NCI-H446 treated with DMSO at 0.1 percent for 48 hours (cell line): ENCODE measurements around the gene ATP1B4.
"Not testable (repeated sequence)": the region's sequence is repeated elsewhere in the genome, so short reads cannot be mapped to it uniquely, and the experiment has no call there.

Experiments used
- DNase-seq: peaks from one replicate; lab custom pipeline; 2025; lab: John Stamatoyannopoulos, UW

Gene ATP1B4

GRCh38 chrX:120361764-120362305 lies at the start of gene ATP1B4:
Gene ATP1B4 (plus strand): TSS chrX:120362089. CDS start chrX:120362169, 80 bp downstream.
- no peak for DNase-seq

- no peak for DNase-seq
These were observed 46.1 kb upstream of the ATP1B4 start for GRCh38 chrX:120315776-120316175.

- DNase-seq, result no peak
These were observed 45.2 kb upstream of the ATP1B4 start for GRCh38 chrX:120316587-120317283.

- no peak for DNase-seq
These were observed 43.5 kb upstream of the ATP1B4 start for GRCh38 chrX:120318411-120318810.

- no peak for DNase-seq
These were observed 40.2 kb upstream of the ATP1B4 start for GRCh38 chrX:120321520-120322281.

- DNase-seq, result no peak
These were observed 30.8 kb upstream of the ATP1B4 start for GRCh38 chrX:120331116-120331515.

GRCh38 chrX:120332394-120332793 lies 29.5 kb upstream of the ATP1B4 start:
- DNase-seq, result no peak

- no peak for DNase-seq
These were observed 27.7 kb upstream of the ATP1B4 start for GRCh38 chrX:120334151-120334550.

- no peak for DNase-seq
These were observed 27.3 kb upstream of the ATP1B4 start for GRCh38 chrX:120334603-120335002.

- DNase-seq, result no peak
These were observed 26.6 kb upstream of the ATP1B4 start for GRCh38 chrX:120335289-120335688.

GRCh38 chrX:120336899-120337298 lies 25.0 kb upstream of the ATP1B4 start:
- DNase-seq, result no peak

- not testable (repeated sequence) for DNase-seq
These were observed 17.3 kb upstream of the ATP1B4 start for GRCh38 chrX:120344566-120344965.

GRCh38 chrX:120350450-120351138 lies 11.3 kb upstream of the ATP1B4 start:
- DNase-seq, result no peak

- DNase-seq, result no peak
These were observed 5.8 kb upstream of the ATP1B4 start for GRCh38 chrX:120356084-120356483.

- no peak for DNase-seq
These were observed 4.7 kb upstream of the ATP1B4 start for GRCh38 chrX:120357186-120357585.

- no peak for DNase-seq
These were observed 3.0 kb upstream of the ATP1B4 start for GRCh38 chrX:120358737-120359456.

GRCh38 chrX:120365320-120365719 lies 3.4 kb downstream of the ATP1B4 start:
- DNase-seq, result no peak

- no peak for DNase-seq
These were observed 4.1 kb downstream of the ATP1B4 start for GRCh38 chrX:120365968-120366367.

GRCh38 chrX:120366794-120367193 lies 4.9 kb downstream of the ATP1B4 start:
- no peak for DNase-seq

GRCh38 chrX:120367402-120368109 lies 5.7 kb downstream of the ATP1B4 start:
- DNase-seq, result no peak

GRCh38 chrX:120372667-120373370 lies 10.9 kb downstream of the ATP1B4 start:
- no peak for DNase-seq
